ENCODE data around the gene MTHFD2L.
A peak's percentile ranks its signal among the peaks of the same experiment; 100 is the strongest.
"Not testable (repeated sequence)": the region's sequence is repeated elsewhere in the genome, so short reads cannot be mapped to it uniquely, and the experiment has no call there.

Gene MTHFD2L

GRCh38 chr4:74311696-74312313 is 153.9 kb downstream of the MTHFD2L start:
- no peak for DNase-seq

DNA sequence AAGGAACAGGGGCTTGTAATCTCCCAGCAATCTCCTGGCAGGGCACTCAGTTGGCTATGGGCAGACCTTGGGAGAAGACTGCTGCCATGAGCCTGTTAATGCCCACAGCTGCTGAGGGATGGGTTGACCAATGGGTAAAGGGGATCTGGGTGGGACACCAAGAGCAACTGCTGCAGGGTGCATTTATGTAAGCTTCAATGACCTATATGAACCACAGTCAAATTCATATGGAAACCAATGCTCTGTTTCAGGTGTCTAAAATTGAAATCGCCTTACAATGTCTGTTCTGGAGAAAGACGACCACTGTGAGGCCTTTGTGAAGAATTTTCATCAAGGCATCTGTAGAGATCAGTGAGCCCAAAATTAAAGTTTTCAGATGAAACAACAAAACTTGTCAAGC is 156.4 kb downstream of the MTHFD2L start:
- no peak for DNase-seq

- DNase-seq, result no peak
These were observed 157.0 kb downstream of the MTHFD2L start for GRCh38 chr4:74314944-74315343.

GRCh38 chr4:74315376-74315775 is 157.5 kb downstream of the MTHFD2L start:
- no peak for DNase-seq

DNA sequence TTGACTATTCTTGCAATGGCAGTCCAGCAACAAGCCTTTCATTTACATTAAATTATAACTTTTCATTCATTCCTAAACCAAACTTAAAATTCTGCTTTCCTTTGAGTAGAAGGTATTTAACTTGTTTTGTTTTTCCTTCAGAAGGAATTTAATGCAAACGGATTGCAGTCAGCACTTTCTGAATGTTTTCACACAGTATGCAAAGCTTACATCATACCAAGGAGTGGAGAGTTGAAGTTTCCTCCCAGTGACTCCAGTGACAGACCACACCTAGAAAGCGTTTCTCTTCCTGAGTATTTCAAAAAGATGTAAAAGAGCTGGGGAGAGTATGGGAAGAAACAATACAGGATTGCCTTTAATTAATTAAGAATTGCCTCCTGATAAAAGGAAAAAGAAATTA is 158.5 kb downstream of the MTHFD2L start:
- DNase-seq, result no peak

GRCh38 chr4:74317616-74318246 is 159.8 kb downstream of the MTHFD2L start:
- no peak for DNase-seq

- no peak for DNase-seq
These were observed 160.4 kb downstream of the MTHFD2L start for GRCh38 chr4:74318276-74318675.

GRCh38 chr4:74319470-74319869 is 161.6 kb downstream of the MTHFD2L start:
- DNase-seq, result no peak

GRCh38 chr4:74320559-74321118 is 162.7 kb downstream of the MTHFD2L start:
- peak; percentile 28 for DNase-seq

GRCh38 chr4:74322301-74322700 is 164.4 kb downstream of the MTHFD2L start:
- no peak for DNase-seq

GRCh38 chr4:74323663-74324062 is 165.7 kb downstream of the MTHFD2L start:
- DNase-seq, result no peak

- DNase-seq, result no peak
These were observed 166.3 kb downstream of the MTHFD2L start for GRCh38 chr4:74324262-74324661.

DNA sequence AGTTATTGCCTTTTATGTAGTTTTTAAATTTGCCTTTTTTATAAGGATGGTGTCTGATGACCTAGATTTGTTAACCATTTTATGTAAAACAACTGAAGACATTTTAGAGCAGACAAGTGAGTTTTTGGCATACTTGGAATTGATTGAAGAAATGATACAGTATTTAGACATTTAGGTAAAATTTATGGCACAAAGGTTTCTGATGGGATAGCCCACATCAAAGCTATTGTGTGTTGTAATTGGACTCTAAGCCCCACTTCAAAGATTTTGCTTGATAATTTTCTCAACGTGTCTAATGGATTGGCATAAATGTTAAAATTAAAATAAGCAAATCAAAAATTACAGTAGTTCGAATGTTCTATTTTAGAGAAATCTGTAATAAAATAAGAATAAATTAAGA is 168.0 kb downstream of the MTHFD2L start:
- DNase-seq, result no peak

- DNase-seq, result no peak
These were observed 169.8 kb downstream of the MTHFD2L start for GRCh38 chr4:74327762-74328161.

DNA sequence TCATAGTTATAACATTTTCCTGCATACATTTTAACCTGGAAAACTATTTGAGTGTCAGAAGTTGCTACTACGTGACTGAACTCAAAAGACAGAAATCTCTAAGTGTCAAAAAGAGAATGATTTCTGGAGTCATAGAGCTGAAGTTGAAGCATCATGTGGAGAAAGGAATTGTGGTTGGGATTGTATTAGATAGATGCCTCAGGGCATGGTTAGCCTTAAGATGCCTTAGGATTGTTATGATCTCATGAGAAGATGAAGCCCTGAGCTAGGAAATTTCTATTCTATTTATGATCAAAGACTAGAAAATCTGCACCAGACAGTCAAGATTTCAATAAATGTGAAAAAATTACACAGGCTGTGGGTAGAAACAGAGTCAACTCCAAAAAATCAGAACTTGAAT is 170.6 kb downstream of the MTHFD2L start:
- DNase-seq, result no peak

DNA sequence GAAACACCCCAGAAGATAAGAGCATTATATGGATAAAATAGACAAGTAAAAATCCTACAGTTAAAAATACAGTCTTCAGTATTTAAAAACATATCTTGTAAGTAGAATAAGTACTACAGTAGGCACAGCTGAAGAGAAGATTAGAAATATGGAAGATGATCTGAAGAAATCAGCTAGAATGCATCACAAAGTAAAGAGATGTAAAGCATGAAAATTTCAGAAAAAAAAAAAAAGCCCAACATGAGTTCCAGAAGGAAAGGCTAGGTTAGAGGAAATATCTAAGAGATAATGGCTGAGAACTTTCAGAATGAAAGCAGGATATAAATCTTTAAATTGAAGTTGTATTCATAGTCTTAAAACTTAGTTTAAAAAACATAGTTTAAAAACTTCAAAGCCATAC is 171.4 kb downstream of the MTHFD2L start:
- DNase-seq, result no peak

- DNase-seq, result no peak
These were observed 172.4 kb downstream of the MTHFD2L start for GRCh38 chr4:74330295-74330750.

GRCh38 chr4:74331252-74331651 is 173.3 kb downstream of the MTHFD2L start:
- DNase-seq, result no peak

DNA sequence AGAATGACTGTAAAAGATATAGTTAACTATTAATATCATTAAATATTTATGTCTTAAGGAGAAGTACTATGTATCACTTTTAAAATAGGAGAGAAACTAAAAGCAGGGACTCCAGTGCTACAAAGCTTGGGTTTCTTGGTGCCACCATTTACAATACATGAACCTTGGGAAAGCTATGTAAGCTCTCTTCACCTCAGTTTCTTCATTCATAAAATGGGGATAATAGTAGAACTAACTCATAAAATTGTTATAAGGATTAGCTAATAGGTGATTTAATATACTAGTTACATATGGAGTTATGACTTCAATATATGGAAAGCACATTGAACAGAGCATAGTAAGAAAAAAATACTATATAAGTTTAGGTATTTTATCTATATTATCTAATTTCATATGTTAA is 174.0 kb downstream of the MTHFD2L start:
- no peak for DNase-seq

- DNase-seq, result no peak
These were observed 176.7 kb downstream of the MTHFD2L start for GRCh38 chr4:74334636-74335035.

DNA sequence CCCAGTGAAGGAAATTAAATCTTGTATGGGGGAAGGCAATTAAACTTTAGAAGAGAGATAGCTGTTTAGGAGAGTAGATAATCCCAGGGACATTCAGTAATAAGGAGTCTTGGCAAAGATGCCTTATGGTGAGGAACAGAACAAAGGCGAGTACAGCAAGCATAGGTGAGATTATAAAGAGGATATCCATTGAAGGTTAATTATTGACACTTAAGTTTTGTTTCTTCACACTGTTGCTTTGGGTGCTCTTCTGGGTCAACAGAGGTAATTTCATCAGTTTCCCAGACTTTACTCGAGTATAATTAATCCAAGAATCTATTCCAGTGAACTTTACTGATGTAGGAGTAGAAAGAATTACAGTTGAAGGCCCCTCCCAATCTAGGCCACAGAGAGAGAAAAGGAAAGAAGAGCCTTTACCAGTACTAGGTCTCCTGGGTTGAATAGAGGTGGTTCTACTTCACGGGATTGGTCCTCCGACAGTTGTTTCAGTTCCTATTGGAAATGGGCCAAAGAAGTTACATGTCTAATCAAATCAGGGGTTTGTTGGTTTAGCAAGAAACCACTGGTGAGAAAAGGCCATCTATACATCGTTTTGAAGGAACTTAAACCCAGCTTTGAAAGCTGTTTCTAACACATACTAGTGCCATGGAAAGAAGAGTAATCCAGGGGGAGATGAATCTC is 177.6 kb downstream of the MTHFD2L start:
- DNase-seq, result no peak

GRCh38 chr4:74338792-74339333 is 180.9 kb downstream of the MTHFD2L start:
- DNase-seq, result no peak

GRCh38 chr4:74339501-74339900 is 181.6 kb downstream of the MTHFD2L start:
- DNase-seq, result no peak

DNA sequence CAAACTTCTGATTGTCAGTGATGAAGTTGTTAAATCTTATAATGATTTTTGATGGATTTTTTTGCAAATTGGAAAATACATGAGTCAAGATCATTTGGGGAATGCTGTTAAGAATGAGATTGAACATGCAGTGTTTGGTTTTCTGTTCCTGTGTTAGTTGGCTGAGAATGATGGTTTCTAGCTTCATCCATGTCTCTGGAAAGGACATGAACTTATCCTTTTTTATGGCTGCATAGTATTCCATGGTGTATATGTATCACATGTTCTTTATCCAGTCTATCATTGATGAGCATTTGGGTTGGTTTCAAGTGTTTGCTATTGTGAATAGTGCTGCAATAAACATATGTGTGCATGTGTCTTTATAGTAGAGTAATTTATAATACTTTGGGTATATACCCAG is 182.5 kb downstream of the MTHFD2L start:
- DNase-seq, result not testable (repeated sequence)

Data from SHP77 treated with DMSO at 0.1 percent for 48 hours (cell line).